Stimulated activated CD8-positive, alpha-beta memory T cell treated with anti-CD3 and anti-CD28 coated beads, Interleukin-12 subunit alpha, Interleukin-12 subunit beta, amount 100 ng/mL, for 24 hours (primary cell): ENCODE results near the gene DCTN4.

ENCODE experiments used
- DNase-seq: peaks from one replicate; pipeline ENCODE4 v3.0.0-alpha.2; 2020; ENCODE audit errors: extremely low read depth

The DCTN4 gene

GRCh38 chr5:150740992-150741391 is 17.8 kb downstream of the DCTN4 start:
- DNase-seq: no peak

GRCh38 chr5:150738862-150739261 is 20.0 kb downstream of the DCTN4 start:
- DNase-seq: no peak

- DNase-seq: no peak
Measured at GRCh38 chr5:150734579-150735384, 24.0 kb downstream of the DCTN4 start.

GRCh38 chr5:150731669-150732242 is 27.1 kb downstream of the DCTN4 start:
- no peak for DNase-seq

GRCh38 chr5:150729859-150730258 is 29.0 kb downstream of the DCTN4 start:
- no peak for DNase-seq

- no peak for DNase-seq
Measured at GRCh38 chr5:150723845-150724244, 35.0 kb downstream of the DCTN4 start.

- DNase-seq: no peak
Measured at GRCh38 chr5:150710165-150710564, 48.7 kb downstream of the DCTN4 start.

GRCh38 chr5:150706776-150707390 is 51.9 kb downstream of the DCTN4 start:
- no peak for DNase-seq

GRCh38 chr5:150703762-150704161 is 55.1 kb downstream of the DCTN4 start:
- DNase-seq: no peak

GRCh38 chr5:150700594-150701377 is 58.0 kb downstream of the DCTN4 start, which contains the start of gene RBM22:
TSS of gene RBM22 (minus strand) at chr5:150701062. CDS start at chr5:150700985, 77 bp downstream.
- peak; percentile 71 for DNase-seq

- DNase-seq: no peak
Measured at GRCh38 chr5:150700246-150700593, 58.6 kb downstream of the DCTN4 start.

- no peak for DNase-seq
Measured at GRCh38 chr5:150694612-150695011, 64.2 kb downstream of the DCTN4 start.

GRCh38 chr5:150692276-150692675 is 66.5 kb downstream of the DCTN4 start:
- DNase-seq: no peak

GRCh38 chr5:150690760-150691159 is 68.1 kb downstream of the DCTN4 start:
- no peak for DNase-seq

- DNase-seq: no peak
Measured at GRCh38 chr5:150689120-150689519, 69.7 kb downstream of the DCTN4 start.

- no peak for DNase-seq
Measured at GRCh38 chr5:150676578-150676977, 82.2 kb downstream of the DCTN4 start.

- no peak for DNase-seq
Measured at GRCh38 chr5:150675069-150675468, 83.7 kb downstream of the DCTN4 start.

- no peak for DNase-seq
Measured at GRCh38 chr5:150674341-150674821, 84.4 kb downstream of the DCTN4 start.

- no peak for DNase-seq
Measured at GRCh38 chr5:150672884-150673275, 85.9 kb downstream of the DCTN4 start.

GRCh38 chr5:150672237-150672883 is 86.5 kb downstream of the DCTN4 start:
- DNase-seq: no peak

GRCh38 chr5:150671509-150672236 is 87.1 kb downstream of the DCTN4 start:
- DNase-seq: no peak
